DLD1 (cell line): ENCODE results near the gene KIF3C.
"Not testable (repeated sequence)": the region's sequence is repeated elsewhere in the genome, so short reads cannot be mapped to it uniquely, and the experiment has no call there.

Experiments
- in situ Hi-C: cut with HindIII; loops from 2 replicates; pipeline ENCODE4 v1.10.0; 2017; ENCODE audit warnings: low sequenced_read_pairs

Gene KIF3C

GRCh38 chr2:25966531-25967270 is 15.6 kb downstream of the KIF3C start:
- in situ Hi-C loops: no loop called here

- in situ Hi-C loops: no loop called here
These were observed 17.4 kb downstream of the KIF3C start for GRCh38 chr2:25964891-25965290.

GRCh38 chr2:25960920-25961319 is 21.4 kb downstream of the KIF3C start:
- in situ Hi-C loops: no loop called here

DNA sequence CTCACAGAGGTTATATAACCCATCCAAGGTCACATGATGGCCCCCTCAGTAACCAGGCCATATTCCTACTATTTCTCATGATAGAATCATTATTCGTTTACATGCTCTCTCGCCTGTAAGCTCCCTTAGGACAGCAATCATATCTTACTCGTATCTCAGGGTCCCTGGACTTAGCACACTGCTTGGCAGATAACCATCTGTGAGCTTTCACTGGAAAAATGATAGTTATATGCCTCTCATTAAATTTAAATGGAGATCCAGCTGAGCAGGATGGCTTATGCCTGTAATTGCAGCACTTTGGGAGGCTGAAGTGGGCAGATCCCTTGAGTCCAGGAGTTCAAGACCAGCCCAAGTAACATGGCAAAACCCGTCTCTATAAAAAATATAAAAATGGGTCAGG is 21.9 kb downstream of the KIF3C start:
- in situ Hi-C loops: no loop called here

DNA sequence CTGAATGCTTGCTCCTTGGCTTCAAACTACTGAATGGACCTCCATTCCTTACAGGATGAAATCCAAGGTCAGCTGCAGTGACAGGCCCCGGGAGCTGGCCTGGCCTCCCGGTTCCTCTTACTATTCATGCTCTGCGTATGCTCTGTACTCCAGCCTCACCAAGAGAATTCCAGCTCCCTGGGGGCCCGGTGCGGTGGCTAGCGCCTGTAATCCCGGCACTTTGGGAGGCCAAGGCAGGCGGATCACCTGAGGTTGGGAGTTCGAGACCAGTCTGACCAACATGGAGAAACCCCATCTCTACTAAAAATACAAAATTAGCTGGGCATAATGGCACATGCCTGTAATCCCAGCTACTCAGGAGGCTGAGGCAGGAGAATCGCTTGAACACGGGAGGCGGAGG is 23.7 kb downstream of the KIF3C start:
- in situ Hi-C loops: not testable (repeated sequence)

DNA sequence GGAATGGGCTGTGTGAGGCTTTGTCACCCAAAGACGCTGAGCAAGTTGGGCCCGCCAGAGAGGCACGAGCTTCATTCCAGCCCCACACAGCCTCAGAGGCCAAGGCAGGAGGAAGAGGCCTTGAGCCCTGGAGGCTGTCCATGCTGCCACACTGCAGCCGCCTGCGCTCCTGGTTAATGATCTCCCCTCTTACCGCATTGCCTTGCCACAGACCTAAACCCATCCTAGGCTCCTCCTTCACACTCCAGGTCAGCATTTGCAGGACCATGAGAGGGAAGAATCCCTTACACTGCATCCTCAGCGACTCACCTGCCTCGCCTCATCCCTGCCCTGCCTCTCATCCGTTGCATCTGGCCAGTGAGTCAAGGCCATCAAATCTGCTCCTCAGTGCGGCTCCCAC is 24.6 kb downstream of the KIF3C start:
- in situ Hi-C loops: no loop called here

DNA sequence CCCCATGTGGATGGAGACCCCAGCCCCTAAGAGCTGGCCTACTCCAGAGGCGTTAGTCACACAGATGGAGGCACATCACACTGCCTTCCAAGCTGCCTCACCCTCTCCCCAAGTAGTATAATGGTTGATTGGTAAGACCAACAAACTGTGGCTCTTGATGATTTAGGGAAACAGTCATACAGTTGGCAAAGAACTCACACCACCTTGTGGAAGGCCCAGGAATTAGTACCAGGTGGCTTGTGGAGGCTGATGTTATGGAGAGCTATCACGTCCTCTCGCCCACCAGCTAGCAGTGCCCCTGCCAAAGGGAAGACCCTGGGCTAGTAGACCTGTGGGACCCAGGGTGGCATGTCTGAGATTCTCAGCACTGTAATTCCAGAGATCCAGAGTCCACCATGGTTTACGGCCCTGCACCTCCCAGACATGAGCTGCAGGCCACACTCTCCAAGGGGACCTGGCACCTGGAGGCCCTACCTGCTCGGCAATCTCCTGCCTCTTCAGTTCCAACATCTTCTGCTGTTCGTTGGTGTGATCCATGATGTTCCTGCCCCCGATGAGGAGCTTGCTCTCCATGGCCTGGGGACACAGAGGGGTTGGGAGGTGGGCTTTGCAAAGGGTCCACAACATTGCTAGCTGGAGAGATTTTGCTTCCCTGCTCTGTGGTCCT is 26.3 kb downstream of the KIF3C start:
- in situ Hi-C loops: no loop called here

DNA sequence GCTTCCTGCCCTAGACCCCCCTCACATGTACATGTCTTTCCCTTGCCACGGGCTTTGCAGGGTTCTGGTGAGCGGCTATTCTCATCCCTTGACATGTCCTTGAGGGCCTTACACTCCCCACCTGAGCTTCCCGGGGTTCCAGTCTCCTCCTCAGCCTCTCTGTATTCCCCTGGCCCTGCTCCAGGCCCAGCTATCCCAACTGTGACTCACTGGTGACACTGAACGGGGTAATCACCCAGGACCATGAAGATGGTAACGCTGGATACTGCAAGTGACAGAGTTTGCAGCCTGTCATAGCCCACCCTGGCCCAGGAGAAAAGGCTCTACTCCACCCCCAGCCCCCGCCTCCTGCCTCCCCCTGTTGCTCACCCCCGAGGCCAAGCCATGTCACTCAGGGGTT is 27.3 kb downstream of the KIF3C start:
- in situ Hi-C loops: no loop called here

DNA sequence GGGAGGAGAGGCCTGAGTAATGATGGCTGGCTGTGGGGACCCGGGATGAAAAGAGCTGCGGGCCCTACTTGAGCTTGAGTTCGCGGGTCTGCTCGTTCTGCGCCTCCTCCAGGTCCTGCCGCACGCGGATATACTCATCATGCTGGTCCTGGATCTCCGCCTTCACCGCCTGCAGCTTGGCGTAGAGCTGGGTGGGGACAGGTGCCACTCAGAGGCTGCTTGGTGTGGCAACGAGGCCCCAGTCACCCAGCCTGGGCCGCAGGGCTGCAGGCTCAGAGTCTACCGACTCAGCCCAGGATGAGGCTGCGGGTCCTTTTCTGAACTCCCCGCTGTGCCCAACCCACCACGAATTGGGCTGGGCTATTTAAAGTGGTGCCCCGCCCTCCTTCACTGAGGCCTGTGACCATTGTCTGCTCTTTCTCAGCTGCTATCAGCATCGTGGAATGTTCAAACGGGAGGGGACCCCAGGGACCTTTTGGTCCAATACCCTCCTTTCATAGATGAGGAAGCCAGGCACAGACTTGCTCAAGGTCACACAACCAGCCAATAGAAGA is 28.0 kb downstream of the KIF3C start:
- in situ Hi-C loops: no loop called here

DNA sequence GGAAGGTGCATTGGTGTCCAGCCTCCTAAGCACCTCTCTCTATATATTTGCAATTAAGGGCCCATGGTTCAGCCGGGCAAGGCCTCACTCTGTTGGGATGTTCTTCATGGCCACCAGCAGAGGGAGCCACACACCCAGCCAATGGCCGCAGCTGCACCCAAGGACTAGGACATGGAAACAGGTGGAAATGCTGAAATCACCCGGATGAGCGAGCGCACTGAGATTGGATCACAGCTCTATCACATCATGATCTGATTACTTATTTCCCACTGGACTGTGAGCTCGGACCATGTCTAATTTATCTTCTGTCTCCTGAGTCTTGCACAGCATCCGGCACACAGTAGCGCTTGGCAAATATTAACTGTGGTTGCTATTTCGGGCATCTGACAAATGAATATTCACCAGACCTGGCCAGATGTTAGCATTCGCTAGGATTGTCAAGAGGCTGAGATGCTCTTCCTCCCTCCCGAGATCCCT is 31.2 kb downstream of the KIF3C start:
- in situ Hi-C loops: no loop called here

DNA sequence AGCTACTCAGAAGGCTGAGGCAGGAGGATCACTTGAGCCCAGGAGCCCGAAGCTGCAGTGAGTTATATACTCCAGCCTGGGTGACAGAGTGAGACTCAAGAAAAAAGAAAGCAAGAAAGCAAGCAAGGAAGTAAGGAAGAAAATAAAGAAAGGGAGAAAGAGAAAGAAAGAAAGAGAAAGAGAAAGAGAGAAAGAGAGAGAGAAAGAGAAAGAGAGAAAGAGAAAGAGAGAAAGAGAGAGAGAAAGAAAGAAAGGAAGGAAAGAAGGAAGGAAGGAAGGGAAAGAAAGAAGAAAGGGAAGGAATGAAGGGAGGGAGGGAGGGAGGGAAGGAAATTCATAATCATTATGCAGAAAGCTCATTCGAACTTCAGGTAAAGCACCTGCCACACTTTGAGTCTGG is 33.9 kb downstream of the KIF3C start:
- in situ Hi-C loops: no loop called here

DNA sequence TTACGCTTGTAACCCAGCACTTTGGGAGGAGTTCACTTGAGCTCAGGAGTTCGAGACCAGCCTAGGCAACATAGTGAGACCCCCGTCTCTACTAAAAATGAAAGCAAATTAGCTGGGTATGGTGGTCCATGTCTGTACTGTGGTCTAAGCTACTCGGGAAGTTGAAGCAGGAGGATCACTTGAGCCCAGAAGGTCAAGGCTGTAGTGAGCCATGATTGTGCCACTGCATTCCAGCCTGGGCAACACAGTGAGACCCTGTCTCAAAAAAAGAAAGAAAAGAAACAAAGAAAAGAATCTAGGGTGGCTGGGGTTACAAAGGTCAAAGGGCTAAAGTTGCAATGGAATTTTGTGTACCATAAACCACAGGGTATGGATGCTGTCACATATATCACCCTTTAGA is 41.3 kb downstream of the KIF3C start:
- in situ Hi-C loops: no loop called here

DNA sequence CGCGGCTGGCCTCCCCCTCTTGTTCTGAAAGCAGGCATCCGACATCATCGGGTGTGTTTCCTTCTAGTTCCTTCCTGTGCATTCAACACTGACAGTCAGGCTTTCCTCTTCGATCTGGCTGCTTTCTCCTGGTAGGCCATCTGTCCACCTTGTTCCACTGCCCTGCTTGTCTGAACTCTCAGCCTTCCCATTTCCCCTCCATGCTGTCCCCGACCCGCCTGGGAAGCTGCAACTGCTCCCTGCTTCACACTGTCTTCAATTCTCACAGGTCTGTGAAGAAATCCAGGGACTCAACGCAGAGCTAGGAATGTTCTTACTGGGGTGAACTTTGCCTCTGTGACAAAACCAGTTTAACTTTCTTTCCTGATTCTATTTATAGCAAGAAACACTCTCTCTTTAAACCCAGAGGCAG is 43.0 kb downstream of the KIF3C start:
- in situ Hi-C loops: no loop called here

- in situ Hi-C loops: no loop called here
These were observed 44.0 kb downstream of the KIF3C start for GRCh38 chr2:25938345-25938744.

DNA sequence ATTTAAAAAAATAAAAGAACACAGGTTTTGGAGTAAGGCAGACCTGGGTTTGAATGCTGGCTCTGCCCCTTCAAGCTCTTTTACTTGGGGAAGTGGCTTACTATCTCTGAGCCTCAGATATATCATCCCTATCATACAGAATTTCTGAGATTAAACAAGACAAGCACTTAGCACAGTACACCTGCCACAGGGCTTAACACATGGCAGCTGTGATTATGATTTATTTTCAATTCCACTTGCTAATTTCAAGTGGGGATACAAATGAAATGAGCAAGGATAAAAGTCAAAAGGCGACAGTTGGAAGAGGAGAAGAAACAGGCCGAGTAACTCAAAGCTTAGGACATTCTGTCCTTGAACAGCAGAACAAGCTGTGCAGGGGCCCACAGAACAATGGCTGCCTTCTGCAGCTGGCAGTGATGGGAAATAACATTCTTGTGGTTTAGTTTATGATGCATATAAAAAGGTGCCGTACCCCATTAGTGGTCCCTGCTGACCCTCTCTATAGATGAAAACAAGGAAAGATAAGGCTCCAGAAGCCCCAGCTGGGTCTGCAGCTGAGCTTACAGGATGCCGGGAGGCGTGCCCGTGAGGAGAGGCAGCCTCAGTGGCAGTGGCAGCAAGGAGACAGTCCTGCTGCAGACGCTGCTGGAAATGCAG is 45.3 kb downstream of the KIF3C start:
- in situ Hi-C loops: no loop called here

GRCh38 chr2:25933622-25934021 is 48.7 kb downstream of the KIF3C start:
- in situ Hi-C loops: no loop called here

DNA sequence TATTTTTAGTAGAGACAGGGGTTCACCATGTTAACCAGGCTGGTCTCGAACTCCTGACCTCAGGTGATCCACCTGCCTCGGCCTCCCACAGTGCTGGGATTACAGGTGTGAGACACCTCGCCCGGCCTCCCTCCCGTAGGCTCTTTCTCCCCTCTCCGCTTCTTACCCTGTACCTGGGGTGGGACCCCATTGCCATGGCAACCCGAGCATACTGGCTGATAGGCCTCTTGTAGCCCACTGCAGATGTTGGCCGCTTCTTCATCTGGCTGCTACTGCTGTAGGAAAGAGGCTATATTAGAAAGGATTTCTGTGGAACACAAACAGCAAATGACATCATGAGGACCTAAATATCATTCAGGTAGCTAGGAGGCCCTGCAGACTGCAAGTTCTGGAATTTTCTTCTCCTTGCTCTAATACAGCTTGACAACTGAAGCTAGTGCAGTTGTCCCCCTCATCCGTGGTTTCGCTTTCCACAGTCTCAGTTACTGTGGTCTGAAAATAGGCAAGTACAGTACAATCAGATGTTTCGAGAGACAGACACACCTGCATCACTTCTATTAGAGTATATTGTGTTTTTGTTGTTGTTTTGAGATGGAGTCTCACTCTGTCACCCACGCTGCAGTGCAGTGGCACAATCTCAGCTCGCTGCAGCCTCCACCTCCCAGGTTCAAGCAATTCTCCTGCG is 52.4 kb downstream of the KIF3C start:
- in situ Hi-C loops: no loop called here

DNA sequence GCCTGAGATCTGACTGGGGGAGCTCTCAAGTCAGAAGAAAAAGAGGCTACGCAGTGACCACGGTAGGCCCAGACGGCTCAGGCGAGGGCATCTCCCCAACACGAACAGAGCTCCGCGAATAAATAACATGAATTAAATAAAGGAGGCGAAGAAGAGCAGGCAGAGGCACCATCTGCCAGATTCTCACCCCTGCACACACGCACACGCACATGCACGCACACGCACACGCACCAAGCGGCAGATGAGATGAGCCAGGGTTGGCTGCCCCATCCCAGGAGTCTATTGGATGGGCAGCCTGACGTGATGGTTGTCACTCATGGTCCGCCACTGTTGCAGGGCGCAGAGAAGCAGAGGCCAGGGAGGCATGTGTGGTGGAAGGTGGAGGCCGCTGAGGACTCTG is 53.6 kb downstream of the KIF3C start:
- in situ Hi-C loops: no loop called here

DNA sequence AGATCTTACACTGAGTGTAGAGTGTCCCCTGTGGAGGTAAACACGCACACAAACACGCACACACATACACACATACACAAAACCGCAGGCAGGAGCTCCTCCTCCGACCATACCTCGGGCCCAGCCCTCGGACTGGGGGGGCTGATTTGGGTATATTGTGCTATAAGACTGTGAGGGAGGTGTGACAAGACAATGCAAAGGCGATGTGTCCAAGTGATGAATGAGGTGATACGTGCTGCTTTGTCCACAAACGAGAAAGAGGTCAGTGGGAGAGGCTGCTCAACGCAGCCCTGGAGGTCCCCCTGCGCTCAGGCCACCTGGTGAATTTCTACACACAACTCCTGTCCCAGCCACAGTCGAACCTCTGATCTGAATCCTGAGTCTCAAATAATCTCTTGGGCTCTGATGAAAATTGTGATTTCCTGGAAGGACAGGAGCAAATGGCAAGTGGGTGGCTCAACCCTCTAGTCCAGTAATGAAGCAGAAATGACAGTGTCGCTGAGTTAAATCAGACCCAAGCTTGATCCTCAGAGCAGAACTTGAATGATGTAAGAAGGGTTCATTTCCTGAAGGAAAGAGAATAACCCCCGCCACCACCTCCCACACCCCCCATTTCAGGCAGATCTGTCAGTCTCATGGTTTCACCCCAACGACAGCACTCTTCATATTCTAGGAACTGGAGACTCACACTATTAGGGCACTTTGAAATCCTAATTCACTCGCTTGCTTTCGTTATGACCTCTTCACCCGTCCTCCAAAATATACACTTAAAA is 55.1 kb downstream of the KIF3C start:
- in situ Hi-C loops: no loop called here

- in situ Hi-C loops: no loop called here
These were observed 59.8 kb downstream of the KIF3C start for GRCh38 chr2:25922501-25922900.
